Glutamatergic neuron (in vitro differentiated cells): ENCODE measurements around the gene STX2. TPM values are rescaled to one million over a fixed set of nuclear protein-coding genes. Genes with fewer than 3 reads are reported as not detected.

Experiments used
- DNase-seq: peaks from one replicate; pipeline ENCODE4 v3.0.0; 2022
- H3K27ac Mint-ChIP-seq: one replicate; pipeline ENCODE4 v1.8.0; 2020; ENCODE audit warnings: mild to moderate bottlenecking, mixed read lengths, inconsistent platforms; ENCODE audit not compliant: unreplicated experiment
- H3K27me3 Mint-ChIP-seq: one replicate; pipeline ENCODE4 v1.8.0; 2020; ENCODE audit warnings: mild to moderate bottlenecking, moderate library complexity, mixed read lengths, inconsistent platforms; ENCODE audit not compliant: unreplicated experiment
- H3K36me3 Mint-ChIP-seq: one replicate; pipeline ENCODE4 v1.8.0; 2020; ENCODE audit warnings: mild to moderate bottlenecking, mixed read lengths, inconsistent platforms; ENCODE audit not compliant: unreplicated experiment
- H3K4me1 Mint-ChIP-seq: one replicate; pipeline ENCODE4 v1.8.0; 2020; ENCODE audit warnings: mild to moderate bottlenecking, low read depth, mixed read lengths, inconsistent platforms; ENCODE audit not compliant: unreplicated experiment
- H3K4me3 Mint-ChIP-seq: one replicate; pipeline ENCODE4 v1.8.0; 2020; ENCODE audit warnings: mild to moderate bottlenecking, mixed read lengths, inconsistent platforms; ENCODE audit not compliant: unreplicated experiment
- H3K9me3 Mint-ChIP-seq: one replicate; pipeline ENCODE4 v1.8.0; 2020; ENCODE audit warnings: mild to moderate bottlenecking, moderate library complexity, mixed read lengths, inconsistent platforms; ENCODE audit not compliant: unreplicated experiment
- CTCF ChIP-seq: fragments of 200-600 bp; sonication (generic); IDR thresholded peaks from one replicate; pipeline ENCODE4 v1.5.0; 2021; ENCODE audit not compliant: partially characterized antibody, unreplicated experiment
- total RNA-seq: library from RNA; stranded (reverse); fragmentation: NEBNext Ultra II Directional; extraction: Animal tissue kit (Norgen Biotek cat#: 25700); gene quantifications from one replicate; pipeline ENCODE4 v1.2.1, GENCODE V29; 2021; ENCODE audit not compliant: unreplicated experiment

The STX2 gene
- total RNA-seq, 1 donor from 2014 or later = 76.5 TPM

GRCh38 chr12:130743606-130744005 is 95.4 kb downstream of the STX2 start:
- Mint-ChIP-seq H3K27me3 (peaks cover 2% of the 10 kb centered on the region), H3K4me1 (no peaks in the 10 kb centered on the region), H3K9me3 (peaks cover 4% of the 10 kb centered on the region), H3K27ac (no peak overlapping the region), H3K4me3 (no peak overlapping the region), H3K36me3 (peaks cover 4% of the 10 kb centered on the region)
- no peak for DNase-seq
- no peak for TF ChIP-seq CTCF

DNA sequence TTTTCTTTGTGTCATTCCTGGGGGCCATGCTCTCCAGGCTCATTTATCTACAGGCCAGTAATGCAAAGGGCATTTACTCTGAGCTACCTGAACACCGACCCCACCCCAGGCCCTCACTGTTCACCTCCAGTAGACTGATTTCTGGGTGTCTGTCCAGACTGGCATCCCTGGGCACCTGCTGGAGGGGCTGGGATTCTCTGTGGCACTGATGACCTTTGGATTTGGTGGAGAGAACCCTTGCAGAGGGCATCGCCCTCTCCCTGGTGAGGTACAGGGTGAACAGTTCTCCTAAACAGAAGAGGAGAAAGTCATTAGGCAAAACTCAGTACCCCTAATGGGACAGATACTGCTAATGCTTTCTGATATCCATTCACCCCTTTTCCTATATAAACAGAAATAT is 95.9 kb downstream of the STX2 start:
- H3K36me3 Mint-ChIP-seq = peaks cover 4% of the 10 kb centered on the region
- H3K4me3 Mint-ChIP-seq = no peak overlapping the region
- no peak for TF ChIP-seq CTCF
- no peak for DNase-seq
- no peaks in the 10 kb centered on the region for H3K4me1 Mint-ChIP-seq
- peaks cover 2% of the 10 kb centered on the region for H3K27me3 Mint-ChIP-seq
- H3K9me3 Mint-ChIP-seq = peaks cover 4% of the 10 kb centered on the region
- no peak overlapping the region for H3K27ac Mint-ChIP-seq

- TF ChIP-seq CTCF = no peak
- Mint-ChIP-seq H3K27ac (no peak overlapping the region), H3K4me1 (no peaks in the 10 kb centered on the region), H3K36me3 (peaks cover 4% of the 10 kb centered on the region), H3K9me3 (peaks cover 4% of the 10 kb centered on the region), H3K27me3 (peaks cover 2% of the 10 kb centered on the region), H3K4me3 (no peak overlapping the region)
- DNase-seq = no peak
Measured at GRCh38 chr12:130742716-130743115, 96.3 kb downstream of the STX2 start.

- H3K4me3 Mint-ChIP-seq = no peak overlapping the region
- no peak for DNase-seq
- TF ChIP-seq CTCF = no peak
- peaks cover 4% of the 10 kb centered on the region for H3K36me3 Mint-ChIP-seq
- H3K4me1 Mint-ChIP-seq = no peaks in the 10 kb centered on the region
- H3K9me3 Mint-ChIP-seq = peaks cover 8% of the 10 kb centered on the region
- no peak overlapping the region for H3K27ac Mint-ChIP-seq
- peaks cover 2% of the 10 kb centered on the region for H3K27me3 Mint-ChIP-seq
Measured at GRCh38 chr12:130742112-130742511, 96.9 kb downstream of the STX2 start.

Other genes starting within 250 kb of the STX2 start
- gene RIMBP2, start 123.0 kb downstream of the STX2 start, total RNA-seq = 20.5 TPM
- 766 TPM for gene RAN, start 32.8 kb upstream of the STX2 start, total RNA-seq
- 0.96 TPM for gene ADGRD1, start 114.7 kb upstream of the STX2 start, total RNA-seq